OCI-LY7 (cell line): ENCODE measurements around the gene ZNF222. TPM values are rescaled to one million over a fixed set of nuclear protein-coding genes. Genes with fewer than 3 reads are reported as not detected.

Experiments used
- BruUV-seq: library from RNA; stranded (reverse); fragments of 400-500 nt; replicated peaks from 2 replicates; lab custom pipeline; 2021; lab: Mats Ljungman, UMichigan
- CTCF ChIA-PET: fragments of 300-600 bp; sonication (Branson Sonifier 250); formaldehyde crosslinking; loops from one replicate; lab custom pipeline; 2022; ENCODE audit warnings: antibody characterized with exemption; ENCODE audit not compliant: unreplicated experiment; lab: Charles Lee
- POLR2A ChIA-PET: fragments of 300-600 bp; sonication (Branson Sonifier 250); formaldehyde crosslinking; loops from one replicate; lab custom pipeline; 2022; ENCODE audit warnings: antibody characterized with exemption; lab: Charles Lee
- DNase-seq: peaks from one replicate; pipeline ENCODE4 v3.0.0-alpha.2; 2015; ENCODE audit warnings: low spot score
- H2AFZ ChIP-seq: fragments of 200-600 bp; sonication (generic), shearing (Covaris generic); 2 replicates; pipeline ENCODE4 v1.6.1; 2014; ENCODE audit warnings: mild to moderate bottlenecking, antibody characterized with exemption, low read length, moderate library complexity
- H3K27ac ChIP-seq: fragments of 200-600 bp; sonication (generic); 2 replicates; pipeline ENCODE4 v1.5.1; 2014; ENCODE audit warnings: mixed run types, low read depth, mild to moderate bottlenecking, moderate library complexity, low read length, inconsistent platforms; ENCODE audit not compliant: poor library complexity, severe bottlenecking
- H3K36me3 ChIP-seq: fragments of 200-600 bp; sonication (generic); 2 replicates; pipeline ENCODE4 v1.6.1; 2014; ENCODE audit warnings: mild to moderate bottlenecking, antibody characterized with exemption, low read length, moderate library complexity, mixed read lengths; ENCODE audit not compliant: insufficient read depth
- H3K4me1 ChIP-seq: fragments of 200-600 bp; sonication (generic); 2 replicates; pipeline ENCODE4 v1.5.1; 2014; ENCODE audit warnings: mild to moderate bottlenecking, low read length; ENCODE audit not compliant: insufficient read depth, poor library complexity, severe bottlenecking
- H3K4me2 ChIP-seq: fragments of 200-600 bp; sonication (generic); 2 replicates; pipeline ENCODE4 v1.6.1; 2014; ENCODE audit warnings: mild to moderate bottlenecking, low read length
- H3K4me3 ChIP-seq: fragments of 200-600 bp; sonication (generic); 2 replicates; pipeline ENCODE4 v1.5.1; 2014; ENCODE audit warnings: mild to moderate bottlenecking, low read depth, low read length; ENCODE audit not compliant: poor library complexity, severe bottlenecking
- H3K79me2 ChIP-seq: fragments of 200-600 bp; sonication (generic); 2 replicates; pipeline ENCODE4 v1.6.1; 2016; ENCODE audit warnings: low read depth, mild to moderate bottlenecking, low read length, moderate library complexity, mixed read lengths; ENCODE audit not compliant: insufficient read depth
- H3K9me2 ChIP-seq: fragments of 200-600 bp; sonication (generic); 2 replicates; pipeline ENCODE4 v1.6.1; 2016; ENCODE audit warnings: mild to moderate bottlenecking, low read length, mixed read lengths; ENCODE audit not compliant: insufficient read depth
- H3K9me3 ChIP-seq: fragments of 200-600 bp; sonication (generic); 2 replicates; pipeline ENCODE4 v1.6.1; 2014; ENCODE audit warnings: mild to moderate bottlenecking, mixed run types, low read length, mixed read lengths
- H4K20me1 ChIP-seq: fragments of 200-600 bp; sonication (generic); 2 replicates; pipeline ENCODE4 v1.6.1; 2014; ENCODE audit warnings: mild to moderate bottlenecking, antibody characterized with exemption, low read length, moderate library complexity, mixed read lengths; ENCODE audit not compliant: insufficient read depth
- CTCF ChIP-seq: fragments of 200-600 bp; sonication (generic); conservative IDR thresholded peaks from 2 replicates; pipeline ENCODE4 v1.5.1; 2014; ENCODE audit warnings: mild to moderate bottlenecking, antibody characterized with exemption, low read length, moderate library complexity, mixed read lengths
- EZH2phosphoT487 ChIP-seq: fragments of 200-600 bp; sonication (generic); IDR thresholded peaks from 2 replicates; pipeline ENCODE4 v1.6.1; 2018; ENCODE audit warnings: low read depth, borderline replicate concordance, mild to moderate bottlenecking, mixed run types, antibody characterized with exemption, low read length, moderate library complexity, mixed read lengths
- intact Hi-C: fragments of 100-400 bp; cut with micrococcal nuclease; formaldehyde crosslinking; loops from one replicate; pipeline ENCODE4 v1.10.0; 2022; ENCODE audit not compliant: unreplicated experiment
- small RNA-seq: library from RNA; depleted of rRNA; stranded (forward); fragments of <200 nt; gene quantifications from one replicate; pipeline ENCODE3, GENCODE V24; 2014
- total RNA-seq, 2 experiments: library from RNA; depleted of rRNA in 1 of 2; stranded (reverse); fragments of >200 nt in 1 of 2; shearing (Covaris generic) in 1 of 2; gene quantifications; 2 replicates each; pipeline ENCODE4 v1.2.3, GENCODE V29; 2014 to 2022

The ZNF222 gene
- total RNA-seq, 2 experiments from 2014 or later = not detected

GRCh38 chr19:44076325-44076724, 51.1 kb downstream of the ZNF222 start:
- Histone ChIP-seq H3K4me1 (no peaks in the 10 kb centered on the region), H3K4me3 (no peak overlapping the region), H2AFZ (no peak overlapping the region), H3K36me3 (no peaks in the 10 kb centered on the region), H3K27ac (no peak overlapping the region), H3K9me3 (no peaks in the 10 kb centered on the region), H4K20me1 (no peaks in the 10 kb centered on the region), H3K9me2 (no peaks in the 10 kb centered on the region), H3K4me2 (no peak overlapping the region), H3K79me2 (no peaks in the 10 kb centered on the region)
- BruUV-seq = no TSS peak
- no peak for DNase-seq
- intact Hi-C loops = no loop called here
- POLR2A ChIA-PET = no interaction called here
- CTCF ChIA-PET = no interaction called here
- TF ChIP-seq CTCF (no peak), EZH2phosphoT487 (no peak)

Small RNA genes lying within 50 kb of the gene (small RNA-seq; reads per million reads assigned to genes)
- not detected for gene AC006213.5

Other genes starting within 250 kb of the ZNF222 start
- gene KCNN4, start 244.4 kb upstream of the ZNF222 start, total RNA-seq (2014; rRNA removed; shearing (Covaris generic)) = 31.3 and 39.7 TPM in 2 replicates
- 39.3 and 40.0 TPM in 2 replicates for gene KCNN4, start 244.4 kb upstream of the ZNF222 start, total RNA-seq (2022)
- gene LYPD5, start 222.9 kb upstream of the ZNF222 start, total RNA-seq (2014; rRNA removed; shearing (Covaris generic)) = not detected in 2 replicates
- not detected in 2 replicates for gene LYPD5, start 222.9 kb upstream of the ZNF222 start, total RNA-seq (2022)
- gene ZNF283, start 198.1 kb upstream of the ZNF222 start, total RNA-seq (2014; rRNA removed; shearing (Covaris generic)) = 4.3 and 4.8 TPM in 2 replicates
- 1.9 and 2.8 TPM in 2 replicates for gene ZNF283, start 198.1 kb upstream of the ZNF222 start, total RNA-seq (2022)
- not detected in 2 replicates for gene ZNF404, start 141.4 kb upstream of the ZNF222 start, total RNA-seq (2014; rRNA removed; shearing (Covaris generic))
- not detected in 2 replicates for gene ZNF404, start 141.4 kb upstream of the ZNF222 start, total RNA-seq (2022)
- gene ZNF45, start 90.1 kb upstream of the ZNF222 start, total RNA-seq (2014; rRNA removed; shearing (Covaris generic)) = 14.5 and 15.3 TPM in 2 replicates
- 9.7 and 12.7 TPM in 2 replicates for gene ZNF45, start 90.1 kb upstream of the ZNF222 start, total RNA-seq (2022)
- 0.21 and 0.28 TPM in 2 replicates for gene ZNF221, start 74.2 kb upstream of the ZNF222 start, total RNA-seq (2014; rRNA removed; shearing (Covaris generic))
- gene ZNF221, start 74.2 kb upstream of the ZNF222 start, total RNA-seq (2022) = not detected in 2 replicates
- not detected in 2 replicates for gene ZNF155, start 41.2 kb upstream of the ZNF222 start, total RNA-seq (2014; rRNA removed; shearing (Covaris generic))
- gene ZNF155, start 41.2 kb upstream of the ZNF222 start, total RNA-seq (2022) = not detected in 2 replicates
- gene ZNF230, start 22.4 kb upstream of the ZNF222 start, total RNA-seq (2014; rRNA removed; shearing (Covaris generic)) = 1.7 and 1.8 TPM in 2 replicates
- 1.6 and 2.8 TPM in 2 replicates for gene ZNF230, start 22.4 kb upstream of the ZNF222 start, total RNA-seq (2022)
- not detected in 2 replicates for gene ZNF223, start 26.7 kb downstream of the ZNF222 start, total RNA-seq (2014; rRNA removed; shearing (Covaris generic))
- gene ZNF223, start 26.7 kb downstream of the ZNF222 start, total RNA-seq (2022) = not detected in 2 replicates
- gene ZNF284, start 46.8 kb downstream of the ZNF222 start, total RNA-seq (2014; rRNA removed; shearing (Covaris generic)) = not detected in 2 replicates
- gene ZNF284, start 46.8 kb downstream of the ZNF222 start, total RNA-seq (2022) = not detected in 2 replicates
- 17.5 and 20.4 TPM in 2 replicates for gene ZNF224, start 69.0 kb downstream of the ZNF222 start, total RNA-seq (2014; rRNA removed; shearing (Covaris generic))
- 20.2 and 21.5 TPM in 2 replicates for gene ZNF224, start 69.0 kb downstream of the ZNF222 start, total RNA-seq (2022)
- gene ZNF225, start 88.0 kb downstream of the ZNF222 start, total RNA-seq (2014; rRNA removed; shearing (Covaris generic)) = 2.4 and 3.5 TPM in 2 replicates
- 4.1 and 6.1 TPM in 2 replicates for gene ZNF225, start 88.0 kb downstream of the ZNF222 start, total RNA-seq (2022)
- gene ZNF234, start 116.2 kb downstream of the ZNF222 start, total RNA-seq (2014; rRNA removed; shearing (Covaris generic)) = not detected in 2 replicates
- not detected in 2 replicates for gene ZNF234, start 116.2 kb downstream of the ZNF222 start, total RNA-seq (2022)
- 14.6 and 14.7 TPM in 2 replicates for gene ZNF226, start 139.7 kb downstream of the ZNF222 start, total RNA-seq (2014; rRNA removed; shearing (Covaris generic))
- gene ZNF226, start 139.7 kb downstream of the ZNF222 start, total RNA-seq (2022) = 17.9 and 24.0 TPM in 2 replicates
- 16.8 and 20.1 TPM in 2 replicates for gene ZNF227, start 187.2 kb downstream of the ZNF222 start, total RNA-seq (2014; rRNA removed; shearing (Covaris generic))
- gene ZNF227, start 187.2 kb downstream of the ZNF222 start, total RNA-seq (2022) = 18.5 and 21.2 TPM in 2 replicates
- gene ZNF233, start 234.5 kb downstream of the ZNF222 start, total RNA-seq (2014; rRNA removed; shearing (Covaris generic)) = 0.13 TPM in 1 of 2 replicates, not detected in the other
- not detected in 2 replicates for gene ZNF233, start 234.5 kb downstream of the ZNF222 start, total RNA-seq (2022)